H1 (cell line): ENCODE results near the gene WDR75. TPM values are rescaled to one million over a fixed set of nuclear protein-coding genes. Genes with fewer than 3 reads are reported as not detected.

Experiments used
- CTCF ChIA-PET: fragments of 300-600 bp; sonication (Branson Sonifier 250); formaldehyde crosslinking; loops from one replicate; lab custom pipeline; 2021; ENCODE audit not compliant: partially characterized antibody; lab: Charles Lee
- POLR2A ChIA-PET: fragments of 300-600 bp; sonication (Branson Sonifier 250); formaldehyde crosslinking; loops from one replicate; lab custom pipeline; 2021; ENCODE audit warnings: inconsistent platforms; ENCODE audit not compliant: partially characterized antibody; lab: Charles Lee
- DNase-seq, 2 experiments: peaks; one replicate each; pipeline versions ENCODE4 v3.0.0 to v3.0.0-alpha.2; 2010 to 2022; ENCODE audit warnings: low spot score in 2 of 2, low read depth in 1 of 2, mixed read lengths in 1 of 2
- FAIRE-seq: peaks from 2 replicates; lab custom pipeline; 2011; peaks lifted over from hg19 to GRCh38; lab: Jason Lieb, UNC
- H2AFZ ChIP-seq: 2 replicates; pipeline ENCODE4 v1.8.1; 2012; ENCODE audit warnings: low read length, inconsistent platforms
- H2AK5ac ChIP-seq: 2 replicates; pipeline ENCODE4 v1.6.1; 2013; ENCODE audit warnings: low read depth, low read length
- H2BK120ac ChIP-seq: replicated peaks from 2 replicates; pipeline ENCODE3; 2013; ENCODE audit warnings: low read depth, low read length, inconsistent platforms
- H2BK12ac ChIP-seq: 2 replicates; pipeline ENCODE4 v1.6.1; 2013; ENCODE audit warnings: low read depth, low read length
- H2BK15ac ChIP-seq: 2 replicates; pipeline ENCODE4 v1.6.1; 2013; ENCODE audit warnings: low read length
- H2BK20ac ChIP-seq: 2 replicates; pipeline ENCODE4 v1.6.1; 2013; ENCODE audit warnings: low read length
- H2BK5ac ChIP-seq: 2 replicates; pipeline ENCODE4 v1.6.1; 2013; ENCODE audit warnings: low read depth, low read length
- H3K14ac ChIP-seq: 2 replicates; pipeline ENCODE4 v1.6.1; 2013; ENCODE audit warnings: inconsistent platforms; ENCODE audit not compliant: insufficient read length
- H3K18ac ChIP-seq: 2 replicates; pipeline ENCODE4 v1.6.1; 2013; ENCODE audit warnings: low read length; ENCODE audit errors: extremely low read depth
- H3K23ac ChIP-seq: 2 replicates; pipeline ENCODE4 v1.6.1; 2013; ENCODE audit warnings: inconsistent platforms; ENCODE audit not compliant: insufficient read length
- H3K23me2 ChIP-seq: 2 replicates; pipeline ENCODE4 v1.6.1; 2013; ENCODE audit warnings: low read depth, low read length
- H3K27ac ChIP-seq: 2 replicates; pipeline ENCODE4 v1.6.1; 2011; ENCODE audit warnings: low read depth, low read length, inconsistent platforms
- H3K27me3 ChIP-seq, 4 experiments: replicated peaks in 1 of 4; 1 replicate in 1 of 4; 2 replicates in 3 of 4; pipeline versions ENCODE4 v1.6.1 to v1.8.1; 2011 to 2013; ENCODE audit warnings: low read length in 3 of 4, mild to moderate bottlenecking in 3 of 4, inconsistent platforms in 2 of 4, mixed read lengths in 2 of 4, moderate library complexity in 1 of 4; ENCODE audit not compliant: control insufficient read depth in 3 of 4, insufficient read depth in 3 of 4; ENCODE audit errors: extremely low read depth in 1 of 4
- H3K36me3 ChIP-seq, 4 experiments: 2 replicates each; pipeline versions ENCODE4 v1.6.1 to v1.8.1; 2011 to 2013; ENCODE audit warnings: mild to moderate bottlenecking in 4 of 4, low read length in 3 of 4, moderate library complexity in 2 of 4, control low read depth in 1 of 4, inconsistent platforms in 1 of 4; ENCODE audit not compliant: insufficient read depth in 4 of 4, control insufficient read depth in 2 of 4
- H3K4ac ChIP-seq: replicated peaks from 2 replicates; pipeline ENCODE3; 2013; ENCODE audit warnings: low read length, low read depth, mixed read lengths, inconsistent platforms; ENCODE audit not compliant: insufficient read length
- H3K4me1 ChIP-seq, 4 experiments: replicated peaks in 1 of 4; 1 replicate in 1 of 4; 2 replicates in 3 of 4; pipeline versions ENCODE4 v1.6.1 to v1.8.1; 2011 to 2013; ENCODE audit warnings: low read length in 3 of 4, inconsistent platforms in 2 of 4, mixed read lengths in 1 of 4; ENCODE audit not compliant: insufficient read depth in 4 of 4, control insufficient read depth in 3 of 4
- H3K4me2 ChIP-seq, 2 experiments: 2 replicates each; pipeline versions ENCODE4 v1.6.1 to v1.8.1; 2011 to 2013; ENCODE audit warnings: low read depth in 2 of 2, low read length in 2 of 2, control low read depth in 1 of 2, inconsistent platforms in 1 of 2, mild to moderate bottlenecking in 1 of 2; ENCODE audit not compliant: insufficient read depth in 1 of 2
- H3K4me3 ChIP-seq, 4 experiments: fragments of 200-600, 300-600 bp in 1 of 4; sonication (generic), shearing (Covaris generic), sonication (Bioruptor Twin) in 1 of 4; 2 replicates each; pipeline versions ENCODE4 v1.5.1 to v1.8.1; 2011 to 2016; ENCODE audit warnings: low read length in 4 of 4, low read depth in 3 of 4, control low read depth in 2 of 4, inconsistent platforms in 2 of 4, mild to moderate bottlenecking in 2 of 4, mixed read lengths in 1 of 4, moderate library complexity in 1 of 4; ENCODE audit not compliant: insufficient read depth in 2 of 4; ENCODE audit errors: extremely low read depth in 1 of 4
- H3K56ac ChIP-seq: replicated peaks from 2 replicates; pipeline ENCODE3; 2013; ENCODE audit warnings: low read depth, mild to moderate bottlenecking, mixed read lengths, low read length, inconsistent platforms; ENCODE audit not compliant: insufficient read length
- H3K79me1 ChIP-seq: 2 replicates; pipeline ENCODE4 v1.6.1; 2013; ENCODE audit warnings: low read depth, low read length, control low read depth
- H3K79me2 ChIP-seq, 2 experiments: 2 replicates each; pipeline versions ENCODE4 v1.6.1 to v1.8.1; 2012 to 2013; ENCODE audit warnings: low read length in 2 of 2, mild to moderate bottlenecking in 2 of 2, inconsistent platforms in 1 of 2; ENCODE audit not compliant: insufficient read depth in 2 of 2, control insufficient read depth in 1 of 2
- H3K9ac ChIP-seq, 4 experiments: replicated peaks in 1 of 4; 1 replicate in 1 of 4; 2 replicates in 3 of 4; pipeline versions ENCODE4 v1.6.1 to v1.8.1; 2011 to 2013; ENCODE audit warnings: low read depth in 3 of 4, low read length in 3 of 4, control low read depth in 2 of 4, mild to moderate bottlenecking in 2 of 4, moderate library complexity in 2 of 4, inconsistent platforms in 1 of 4; ENCODE audit errors: extremely low read depth in 1 of 4
- H3K9me3 ChIP-seq, 2 experiments: 2 replicates each; pipeline versions ENCODE4 v1.6.1 to v1.8.1; 2012 to 2013; ENCODE audit warnings: mild to moderate bottlenecking in 2 of 2, moderate library complexity in 2 of 2, control low read depth in 1 of 2, inconsistent platforms in 1 of 2, low read depth in 1 of 2, low read length in 1 of 2, mixed read lengths in 1 of 2; ENCODE audit not compliant: insufficient read depth in 2 of 2
- H4K20me1 ChIP-seq, 2 experiments: replicated peaks in 1 of 2; 2 replicates each; pipeline versions ENCODE3 to v1.8.1; 2011 to 2013; ENCODE audit warnings: inconsistent platforms in 2 of 2, low read length in 2 of 2, mild to moderate bottlenecking in 1 of 2; ENCODE audit not compliant: insufficient read depth in 2 of 2, control insufficient read depth in 1 of 2
- H4K5ac ChIP-seq: 2 replicates; pipeline ENCODE4 v1.6.1; 2013; ENCODE audit warnings: low read length, low read depth, mixed read lengths, inconsistent platforms; ENCODE audit not compliant: insufficient read length
- H4K8ac ChIP-seq: 2 replicates; pipeline ENCODE4 v1.8.0; 2013; ENCODE audit warnings: mild to moderate bottlenecking, moderate library complexity, low read length, inconsistent platforms; ENCODE audit not compliant: insufficient read depth; ENCODE audit errors: extremely low read depth
- H4K91ac ChIP-seq: replicated peaks from 2 replicates; pipeline ENCODE3; 2013; ENCODE audit warnings: low read length, mixed read lengths, inconsistent platforms; ENCODE audit not compliant: insufficient read length
- CEBPB ChIP-seq: IDR thresholded peaks from 2 replicates; pipeline ENCODE4 v1.6.1; 2012; ENCODE audit warnings: low read depth, low read length
- EP300 ChIP-seq, 2 experiments: IDR thresholded peaks; 1 replicate in 1 of 2; 2 replicates in 1 of 2; pipeline ENCODE4 v1.6.1; 2011 to 2012; ENCODE audit warnings: low read depth in 2 of 2, low read length in 2 of 2, mild to moderate bottlenecking in 2 of 2, borderline replicate concordance in 1 of 2, inconsistent platforms in 1 of 2, moderate library complexity in 1 of 2
- HDAC6 ChIP-seq: IDR thresholded peaks from one replicate; pipeline ENCODE4 v1.7.1; 2012; ENCODE audit warnings: low read depth, mild to moderate bottlenecking, inconsistent platforms, low read length, moderate library complexity
- KDM4A ChIP-seq: IDR thresholded peaks from one replicate; pipeline ENCODE4 v1.7.1; 2012; ENCODE audit warnings: low read depth, mild to moderate bottlenecking, moderate library complexity, low read length, inconsistent platforms; ENCODE audit not compliant: severe bottlenecking
- RNF2 ChIP-seq: fragments of 200-900, 300-1000 bp; sonication (generic); IDR thresholded peaks from 2 replicates; pipeline ENCODE4 v1.7.1; 2016; ENCODE audit warnings: borderline replicate concordance, low read depth, mild to moderate bottlenecking, antibody characterized with exemption, low read length; ENCODE audit not compliant: poor library complexity, severe bottlenecking; ENCODE audit errors: missing control alignments
- RXRA ChIP-seq: IDR thresholded peaks from 2 replicates; pipeline ENCODE4 v1.6.1; 2011; ENCODE audit warnings: low read depth, mild to moderate bottlenecking, low read length, moderate library complexity; ENCODE audit not compliant: insufficient read depth
- SP2 ChIP-seq: IDR thresholded peaks from 2 replicates; pipeline ENCODE4 v1.6.1; 2012; ENCODE audit warnings: mild to moderate bottlenecking, low read length, inconsistent platforms
- TEAD4 ChIP-seq: IDR thresholded peaks from 2 replicates; pipeline ENCODE4 v1.6.1; 2012; ENCODE audit warnings: low read depth, low read length, inconsistent platforms, mixed read lengths
- WGBS, 2 experiments: shearing (Covaris generic) in 1 of 2; methylation state at CpG; one replicate each; pipeline versions ENCODE4 v1.1.6 to v1.1.7; 2013 to 2015; ENCODE audit warnings: low lambda C conversion rate in 2 of 2, mixed read lengths in 2 of 2, inconsistent platforms in 1 of 2, low coverage in 1 of 2, missing lambda C conversion rate in 1 of 2; ENCODE audit not compliant: insufficient replicate concordance in 2 of 2, insufficient coverage in 1 of 2, insufficient read length in 1 of 2; ENCODE audit errors: extremely low coverage in 1 of 2, missing lambda C conversion rate in 1 of 2; 5-methylcytosine and 5-hydroxymethylcytosine counted together
- polyA plus RNA-seq, 7 experiments: library from polyadenylated mRNA; depleted of rRNA in 3 of 7; stranded (reverse) in 5 of 7; unstranded in 2 of 7; fragments of >200 nt in 5 of 7; fragments of 200-250 nt in 2 of 7; gene quantifications; 1 replicate in 5 of 7; 2 replicates in 1 of 7; 4 replicates in 1 of 7; pipeline versions ENCODE4 v1.2.1 to v1.2.3, GENCODE V29; 2011 to 2013; ENCODE audit warnings: missing spikeins in 2 of 7, mixed read lengths in 2 of 7
- total RNA-seq: library from RNA; stranded (reverse); fragmentation: NEBNext Ultra II Directional; extraction: Animal tissue kit (Norgen Biotek cat#: 25700); gene quantifications from 2 replicates; pipeline ENCODE4 v1.2.1, GENCODE V29; 2021

WDR75 gene
- total and polyA plus RNA-seq, 2 of the 8 experiments (the other 6 are each of a cell fraction or from before 2014, with no cell fraction given): 26.9 to 77.1 TPM

GRCh38 chr2:189515264-189515663 is 74.0 kb downstream of the WDR75 start:
- Histone ChIP-seq H2BK120ac (no peak overlapping the region), H4K8ac (no peak overlapping the region), H3K4me1 (no peaks in the 10 kb centered on the region), H3K56ac (no peak overlapping the region), H3K27me3 (no peaks in the 10 kb centered on the region), H3K79me2 (no peaks in the 10 kb centered on the region), H2BK5ac (no peak overlapping the region), H3K9me3 (no peaks in the 10 kb centered on the region; a peak in 1 of 4 replicates), H3K4ac (no peak overlapping the region), H3K9ac (no peak overlapping the region), H3K18ac (no peak overlapping the region), H3K4me2 (no peak overlapping the region), H2BK15ac (no peak overlapping the region), H3K27ac (no peak overlapping the region), H3K14ac (no peak overlapping the region), H3K23ac (no peak overlapping the region), H3K79me1 (no peaks in the 10 kb centered on the region), H4K91ac (no peak overlapping the region), H2BK20ac (no peak overlapping the region), H3K36me3 (no peaks in the 10 kb centered on the region), H3K23me2 (no peaks in the 10 kb centered on the region), H2AK5ac (no peak overlapping the region), H4K5ac (no peak overlapping the region), H4K20me1 (no peaks in the 10 kb centered on the region), H3K4me3 (no peak overlapping the region), H2BK12ac (no peak overlapping the region), H2AFZ (no peak overlapping the region)
- FAIRE-seq (no peak), DNase-seq (no peak)
- TF ChIP-seq CEBPB (no peak), RXRA (no peak), TEAD4 (no peak), KDM4A (no peak), EP300 (IDR thresholded peaks at IDR 0.05; ENCODE audit: borderline replicate concordance in 1 of 2, low read depth in 2 of 2, low read length in 2 of 2) (no peak), SP2 (no peak), RNF2 (no peak), HDAC6 (no peak)
- WGBS, 2 experiments: 94% methylated on average over 1 of the region's 1 CpG; no CpG with 5 or more reads in 1 of the 2 experiments
- CTCF ChIA-PET: no interaction called here
- POLR2A ChIA-PET: no interaction called here
